Measurements from ENCODE around the gene C4orf51. TPM values are rescaled to one million over a fixed set of nuclear protein-coding genes. Genes with fewer than 3 reads are reported as not detected.

Gene C4orf51
- total RNA-seq (2021) (7.8 to 15.4 TPM (median 8.6 TPM) in 3 replicates), Bru-seq, nascent RNA (percentile 97 among the genes with signal in this experiment)
- long read RNA-seq, experiment 1, partial matches to known transcripts: 3 of 301 reads
- long read RNA-seq, experiment 1, other reads (novel, unspliced or antisense): 298 of 301 reads
- long read RNA-seq, experiment 2, partial matches to known transcripts: 2 of 74 reads
- long read RNA-seq, experiment 2, other reads (novel, unspliced or antisense): 72 of 74 reads
- long read RNA-seq, experiment 3, partial matches to known transcripts: 0 of 7 reads
- long read RNA-seq, experiment 3, other reads (novel, unspliced or antisense): 7 of 7 reads

DNA sequence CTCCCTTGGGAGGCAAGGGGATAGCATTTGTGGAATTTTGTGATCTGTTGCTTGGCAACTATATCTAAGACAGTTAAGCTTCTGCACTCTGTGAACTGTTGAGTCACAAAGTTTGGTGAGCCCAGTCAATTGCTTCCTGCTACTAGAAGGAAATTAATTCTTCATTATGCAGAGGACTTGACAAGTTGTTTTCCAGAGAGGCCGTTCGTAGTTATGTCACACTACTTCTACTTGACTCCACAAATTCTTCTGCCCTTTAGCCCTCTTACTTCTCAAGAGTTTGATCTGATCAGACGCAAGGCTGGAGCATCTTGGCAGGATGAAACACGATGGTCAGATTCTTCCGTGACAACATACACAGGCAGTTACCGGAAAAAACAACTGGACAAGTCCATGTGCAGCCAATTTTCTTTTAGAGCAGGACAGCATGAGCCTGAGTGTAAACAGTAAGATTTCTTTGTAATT lies at the start of gene C4orf51:
TSS of gene C4orf51 (plus strand) at position 156 of the 465 bp plus-strand sequence. CDS start at position 214, 58 bp downstream.
- TF ChIP-seq, protein P1, sequence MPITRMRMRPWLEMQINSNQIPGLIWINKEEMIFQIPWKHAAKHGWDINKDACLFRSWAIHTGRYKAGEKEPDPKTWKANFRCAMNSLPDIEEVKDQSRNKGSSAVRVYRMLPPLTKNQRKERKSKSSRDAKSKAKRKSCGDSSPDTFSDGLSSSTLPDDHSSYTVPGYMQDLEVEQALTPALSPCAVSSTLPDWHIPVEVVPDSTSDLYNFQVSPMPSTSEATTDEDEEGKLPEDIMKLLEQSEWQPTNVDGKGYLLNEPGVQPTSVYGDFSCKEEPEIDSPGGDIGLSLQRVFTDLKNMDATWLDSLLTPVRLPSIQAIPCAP (CRISPR knock-in tag; IDR thresholded peaks at IDR 0.05): no peak
- no peak for TF ChIP-seq ETV6 (CRISPR knock-in tag; IDR thresholded peaks at IDR 0.05)
- TF ChIP-seq, protein P2, sequence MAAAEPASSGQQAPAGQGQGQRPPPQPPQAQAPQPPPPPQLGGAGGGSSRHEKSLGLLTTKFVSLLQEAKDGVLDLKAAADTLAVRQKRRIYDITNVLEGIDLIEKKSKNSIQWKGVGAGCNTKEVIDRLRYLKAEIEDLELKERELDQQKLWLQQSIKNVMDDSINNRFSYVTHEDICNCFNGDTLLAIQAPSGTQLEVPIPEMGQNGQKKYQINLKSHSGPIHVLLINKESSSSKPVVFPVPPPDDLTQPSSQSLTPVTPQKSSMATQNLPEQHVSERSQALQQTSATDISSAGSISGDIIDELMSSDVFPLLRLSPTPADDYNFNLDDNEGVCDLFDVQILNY (CRISPR knock-in tag; IDR thresholded peaks at IDR 0.05): no peak
- ChIA-PET CTCF (no interaction called here), POLR2A (no interaction called here)
- DNase-seq (ENCODE audit: low spot score) (no peak), ATAC-seq (no peak)
- Mint-ChIP-seq H3K27me3 (ENCODE audit: low read depth) (0 out of 2 replicates have a peak, but pooled peaks cover 5% of the 10 kb centered on the region), H3K27ac (no peak within 1 kb of the TSS), H3K4me3 (no peak within 1 kb of the TSS), H3K9me3 (peaks cover 29% of the 10 kb centered on the region), H3K36me3 (peaks cover 20% of the 10 kb centered on the region), H3K4me1 (peaks cover 16% of the 10 kb centered on the region)

DNA sequence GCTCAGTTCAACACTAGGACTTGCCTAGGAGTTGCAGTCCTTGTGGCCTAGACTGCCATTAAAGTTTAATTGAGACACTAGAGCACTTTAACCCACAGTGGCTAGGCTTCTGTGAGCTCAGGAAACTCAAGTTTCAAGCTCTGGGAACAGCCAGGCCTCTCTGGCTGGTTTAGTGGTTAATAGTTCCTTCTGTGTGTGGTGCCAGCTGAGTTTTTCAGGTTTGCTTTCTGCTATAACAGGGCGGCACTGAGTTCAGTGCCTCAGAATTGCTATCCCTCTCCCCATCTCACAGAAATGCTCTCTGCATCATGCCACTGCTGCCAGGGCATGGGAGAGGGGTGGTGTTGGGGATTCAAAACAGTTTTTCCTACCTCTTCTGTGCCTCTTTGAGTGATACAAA lies 44.8 kb upstream of the C4orf51 start:
- TF ChIP-seq FOXJ3 (CRISPR knock-in tag; IDR thresholded peaks at IDR 0.05; ENCODE audit: borderline replicate concordance) (no peak), JAZF1 (CRISPR knock-in tag; IDR thresholded peaks at IDR 0.05) (no peak), NFE2L1 (CRISPR knock-in tag; IDR thresholded peaks at IDR 0.05) (no peak), FOXK1 (CRISPR knock-in tag; IDR thresholded peaks at IDR 0.05) (no peak), TP53 (CRISPR knock-in tag; IDR thresholded peaks at IDR 0.05) (no peak), ZNF416 (CRISPR knock-in tag; IDR thresholded peaks at IDR 0.05) (no peak), ZNF138 (CRISPR knock-in tag; conservative IDR thresholded peaks at IDR 0.05) (no peak)
- TF ChIP-seq, protein P3, sequence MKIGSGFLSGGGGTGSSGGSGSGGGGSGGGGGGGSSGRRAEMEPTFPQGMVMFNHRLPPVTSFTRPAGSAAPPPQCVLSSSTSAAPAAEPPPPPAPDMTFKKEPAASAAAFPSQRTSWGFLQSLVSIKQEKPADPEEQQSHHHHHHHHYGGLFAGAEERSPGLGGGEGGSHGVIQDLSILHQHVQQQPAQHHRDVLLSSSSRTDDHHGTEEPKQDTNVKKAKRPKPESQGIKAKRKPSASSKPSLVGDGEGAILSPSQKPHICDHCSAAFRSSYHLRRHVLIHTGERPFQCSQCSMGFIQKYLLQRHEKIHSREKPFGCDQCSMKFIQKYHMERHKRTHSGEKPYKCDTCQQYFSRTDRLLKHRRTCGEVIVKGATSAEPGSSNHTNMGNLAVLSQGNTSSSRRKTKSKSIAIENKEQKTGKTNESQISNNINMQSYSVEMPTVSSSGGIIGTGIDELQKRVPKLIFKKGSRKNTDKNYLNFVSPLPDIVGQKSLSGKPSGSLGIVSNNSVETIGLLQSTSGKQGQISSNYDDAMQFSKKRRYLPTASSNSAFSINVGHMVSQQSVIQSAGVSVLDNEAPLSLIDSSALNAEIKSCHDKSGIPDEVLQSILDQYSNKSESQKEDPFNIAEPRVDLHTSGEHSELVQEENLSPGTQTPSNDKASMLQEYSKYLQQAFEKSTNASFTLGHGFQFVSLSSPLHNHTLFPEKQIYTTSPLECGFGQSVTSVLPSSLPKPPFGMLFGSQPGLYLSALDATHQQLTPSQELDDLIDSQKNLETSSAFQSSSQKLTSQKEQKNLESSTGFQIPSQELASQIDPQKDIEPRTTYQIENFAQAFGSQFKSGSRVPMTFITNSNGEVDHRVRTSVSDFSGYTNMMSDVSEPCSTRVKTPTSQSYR (CRISPR knock-in tag; IDR thresholded peaks at IDR 0.05): no peak
- TF ChIP-seq, protein P4, sequence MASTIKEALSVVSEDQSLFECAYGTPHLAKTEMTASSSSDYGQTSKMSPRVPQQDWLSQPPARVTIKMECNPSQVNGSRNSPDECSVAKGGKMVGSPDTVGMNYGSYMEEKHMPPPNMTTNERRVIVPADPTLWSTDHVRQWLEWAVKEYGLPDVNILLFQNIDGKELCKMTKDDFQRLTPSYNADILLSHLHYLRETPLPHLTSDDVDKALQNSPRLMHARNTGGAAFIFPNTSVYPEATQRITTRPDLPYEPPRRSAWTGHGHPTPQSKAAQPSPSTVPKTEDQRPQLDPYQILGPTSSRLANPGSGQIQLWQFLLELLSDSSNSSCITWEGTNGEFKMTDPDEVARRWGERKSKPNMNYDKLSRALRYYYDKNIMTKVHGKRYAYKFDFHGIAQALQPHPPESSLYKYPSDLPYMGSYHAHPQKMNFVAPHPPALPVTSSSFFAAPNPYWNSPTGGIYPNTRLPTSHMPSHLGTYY (CRISPR knock-in tag; IDR thresholded peaks at IDR 0.05): no peak
- TF ChIP-seq, protein P5, sequence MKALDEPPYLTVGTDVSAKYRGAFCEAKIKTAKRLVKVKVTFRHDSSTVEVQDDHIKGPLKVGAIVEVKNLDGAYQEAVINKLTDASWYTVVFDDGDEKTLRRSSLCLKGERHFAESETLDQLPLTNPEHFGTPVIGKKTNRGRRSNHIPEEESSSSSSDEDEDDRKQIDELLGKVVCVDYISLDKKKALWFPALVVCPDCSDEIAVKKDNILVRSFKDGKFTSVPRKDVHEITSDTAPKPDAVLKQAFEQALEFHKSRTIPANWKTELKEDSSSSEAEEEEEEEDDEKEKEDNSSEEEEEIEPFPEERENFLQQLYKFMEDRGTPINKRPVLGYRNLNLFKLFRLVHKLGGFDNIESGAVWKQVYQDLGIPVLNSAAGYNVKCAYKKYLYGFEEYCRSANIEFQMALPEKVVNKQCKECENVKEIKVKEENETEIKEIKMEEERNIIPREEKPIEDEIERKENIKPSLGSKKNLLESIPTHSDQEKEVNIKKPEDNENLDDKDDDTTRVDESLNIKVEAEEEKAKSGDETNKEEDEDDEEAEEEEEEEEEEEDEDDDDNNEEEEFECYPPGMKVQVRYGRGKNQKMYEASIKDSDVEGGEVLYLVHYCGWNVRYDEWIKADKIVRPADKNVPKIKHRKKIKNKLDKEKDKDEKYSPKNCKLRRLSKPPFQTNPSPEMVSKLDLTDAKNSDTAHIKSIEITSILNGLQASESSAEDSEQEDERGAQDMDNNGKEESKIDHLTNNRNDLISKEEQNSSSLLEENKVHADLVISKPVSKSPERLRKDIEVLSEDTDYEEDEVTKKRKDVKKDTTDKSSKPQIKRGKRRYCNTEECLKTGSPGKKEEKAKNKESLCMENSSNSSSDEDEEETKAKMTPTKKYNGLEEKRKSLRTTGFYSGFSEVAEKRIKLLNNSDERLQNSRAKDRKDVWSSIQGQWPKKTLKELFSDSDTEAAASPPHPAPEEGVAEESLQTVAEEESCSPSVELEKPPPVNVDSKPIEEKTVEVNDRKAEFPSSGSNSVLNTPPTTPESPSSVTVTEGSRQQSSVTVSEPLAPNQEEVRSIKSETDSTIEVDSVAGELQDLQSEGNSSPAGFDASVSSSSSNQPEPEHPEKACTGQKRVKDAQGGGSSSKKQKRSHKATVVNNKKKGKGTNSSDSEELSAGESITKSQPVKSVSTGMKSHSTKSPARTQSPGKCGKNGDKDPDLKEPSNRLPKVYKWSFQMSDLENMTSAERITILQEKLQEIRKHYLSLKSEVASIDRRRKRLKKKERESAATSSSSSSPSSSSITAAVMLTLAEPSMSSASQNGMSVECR (CRISPR knock-in tag; IDR thresholded peaks at IDR 0.05; ENCODE audit: borderline replicate concordance): no peak
- ChIA-PET CTCF (interaction anchor here (1.0 kb wide), 1 partner anchor 12 kb away, joined by 4 read pairs; no protein-coding TSS in a partner anchor), POLR2A (interaction anchor here (0.6 kb wide), 1 partner anchor 13 kb away, joined by 3 read pairs; no protein-coding TSS in a partner anchor)
- ATAC-seq (peak; percentile 21), DNase-seq (ENCODE audit: low spot score) (no peak)
- peaks cover 29% of the 10 kb centered on the region for H3K4me1 Mint-ChIP-seq
- H3K4me3 Mint-ChIP-seq: no peak overlapping the region
- H3K9me3 Mint-ChIP-seq: peaks cover 6% of the 10 kb centered on the region
- H3K27me3 Mint-ChIP-seq (ENCODE audit: low read depth): peaks cover 11% of the 10 kb centered on the region
- H3K27ac Mint-ChIP-seq: no peak overlapping the region
- H3K36me3 Mint-ChIP-seq: peaks cover 5% of the 10 kb centered on the region
